Activated gamma-delta T cell (primary cell): ENCODE data around the gene EHD1.

ENCODE experiments used
- DNase-seq: peaks from one replicate; lab custom pipeline; 2025; lab: John Stamatoyannopoulos, UW
- total RNA-seq, 2 donors: gene quantifications; one replicate each; lab custom pipeline; 2026; lab: John Stamatoyannopoulos, UW

The EHD1 gene
- 262 to 320 reads per million in 2 donors for total RNA-seq

DNA sequence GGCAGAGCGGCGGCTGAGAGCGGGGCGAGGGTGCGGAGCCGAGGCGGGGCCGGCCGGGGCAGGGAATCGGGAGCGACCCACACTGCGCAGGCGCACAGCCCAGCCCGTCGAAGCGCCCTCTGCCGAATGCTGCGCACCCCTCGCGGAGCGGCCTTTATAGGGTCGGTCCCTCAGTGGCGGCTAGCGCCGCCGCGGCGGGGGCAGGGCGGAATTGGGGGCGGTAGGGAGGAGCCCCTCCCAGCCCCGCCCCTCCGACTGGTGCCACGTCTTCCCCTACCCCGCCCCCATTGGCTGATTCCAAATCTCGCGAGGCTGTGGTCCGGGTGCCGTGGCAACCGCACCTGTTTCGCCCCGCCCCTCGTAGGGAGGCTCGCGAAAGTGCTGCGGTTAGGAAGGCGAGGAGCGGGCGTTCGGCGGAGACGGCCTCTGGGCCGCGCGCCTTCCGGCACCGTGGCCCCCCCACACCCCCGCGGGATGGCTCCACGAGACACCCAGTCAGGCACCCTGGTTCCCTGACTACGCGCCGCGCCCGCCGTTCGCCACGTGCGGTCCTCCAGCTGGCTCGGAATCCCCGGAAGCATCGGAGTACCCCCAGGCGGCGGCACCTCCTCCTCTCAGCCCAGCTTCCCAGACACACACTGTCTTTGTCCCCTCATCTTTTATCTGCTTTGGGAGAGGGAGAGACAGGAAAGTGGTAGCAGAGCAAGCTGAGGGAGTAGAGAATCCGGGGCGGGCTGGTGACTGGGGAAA is at the start of gene EHD1:
Gene EHD1 (minus strand): TSS at position 128 of the 750 bp plus-strand sequence. CDS start 157 bp downstream, outside the sequence.
- peak; percentile 97 for DNase-seq

DNA sequence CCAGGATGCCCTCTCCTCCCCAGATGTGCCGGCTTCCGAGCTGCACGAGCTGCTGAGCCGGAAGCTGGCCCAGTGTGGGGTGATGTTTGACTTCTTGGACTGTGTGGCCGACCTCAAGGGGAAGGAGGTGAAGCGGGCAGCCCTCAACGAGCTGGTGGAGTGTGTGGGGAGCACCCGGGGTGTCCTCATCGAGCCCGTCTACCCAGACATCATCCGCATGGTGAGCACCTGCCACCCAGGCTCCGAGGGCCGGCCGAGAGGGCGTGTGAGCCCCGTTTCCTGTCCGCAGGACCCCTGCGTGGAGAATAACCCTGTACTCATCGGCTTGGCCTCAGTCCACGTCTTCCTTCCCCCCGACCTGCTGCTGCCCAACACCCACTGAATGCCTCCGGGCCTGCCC is 48.3 kb upstream of the EHD1 start:
- DNase-seq = no peak

DNA sequence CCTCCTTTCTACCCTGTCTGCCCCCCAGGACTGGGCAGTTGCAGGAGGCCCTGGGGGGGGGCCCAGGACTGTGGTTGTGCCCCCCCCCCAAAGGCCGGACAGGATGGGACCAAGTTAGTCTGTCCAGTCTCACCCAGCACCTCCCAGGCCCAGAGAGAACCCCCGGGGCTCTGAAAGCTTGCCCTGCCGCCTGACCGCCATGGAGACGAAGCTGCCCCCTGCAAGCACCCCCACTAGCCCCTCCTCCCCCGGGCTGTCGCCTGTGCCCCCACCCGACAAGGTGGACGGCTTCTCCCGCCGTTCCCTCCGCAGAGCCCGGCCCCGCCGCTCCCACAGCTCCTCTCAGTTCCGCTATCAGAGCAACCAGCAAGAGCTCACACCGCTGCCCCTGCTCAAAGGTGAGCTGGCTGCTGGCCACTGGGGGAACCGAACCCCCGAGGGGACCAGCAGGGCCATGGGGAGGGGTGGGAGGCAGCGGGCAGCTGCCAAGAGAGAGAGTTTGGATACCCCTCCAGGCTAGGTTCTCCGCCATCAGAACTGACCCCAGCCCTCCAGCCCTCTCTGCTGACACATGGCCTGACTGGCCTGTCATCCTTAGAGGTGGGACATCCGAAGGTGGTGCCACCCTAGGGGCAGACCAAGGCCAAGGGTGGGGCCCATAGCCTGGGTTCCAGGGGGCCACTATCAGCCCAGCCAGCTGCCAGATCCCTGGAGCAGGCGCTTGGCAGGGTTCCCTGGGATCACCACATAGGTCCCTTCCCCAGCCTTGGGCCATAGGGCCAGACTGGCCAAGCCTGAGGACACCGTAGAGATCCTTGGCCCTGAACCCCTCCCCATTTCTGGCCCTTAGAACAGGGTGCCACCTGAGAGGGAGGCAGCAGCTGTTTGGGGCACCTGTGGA is 47.4 kb upstream of the EHD1 start:
- no peak for DNase-seq

DNA sequence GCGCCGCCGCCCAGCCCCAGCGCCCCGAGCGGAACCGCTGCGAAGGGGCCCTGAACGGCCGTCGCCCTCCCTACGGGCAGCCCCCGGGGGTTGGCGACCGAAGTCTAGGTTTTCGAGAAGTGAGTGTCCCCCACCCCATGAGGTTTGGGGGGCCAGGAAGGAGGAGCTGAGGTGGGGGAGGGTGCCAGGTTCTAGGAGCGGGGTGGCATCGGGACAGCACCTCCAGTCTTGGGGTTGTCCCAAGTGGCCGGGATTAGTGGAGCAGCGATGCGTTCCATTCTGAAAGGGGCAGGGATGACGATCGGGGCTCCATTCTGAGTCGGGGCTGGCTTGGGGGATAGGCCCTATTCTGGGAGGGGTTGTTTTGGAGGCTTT is 46.5 kb upstream of the EHD1 start:
- DNase-seq = no peak

DNA sequence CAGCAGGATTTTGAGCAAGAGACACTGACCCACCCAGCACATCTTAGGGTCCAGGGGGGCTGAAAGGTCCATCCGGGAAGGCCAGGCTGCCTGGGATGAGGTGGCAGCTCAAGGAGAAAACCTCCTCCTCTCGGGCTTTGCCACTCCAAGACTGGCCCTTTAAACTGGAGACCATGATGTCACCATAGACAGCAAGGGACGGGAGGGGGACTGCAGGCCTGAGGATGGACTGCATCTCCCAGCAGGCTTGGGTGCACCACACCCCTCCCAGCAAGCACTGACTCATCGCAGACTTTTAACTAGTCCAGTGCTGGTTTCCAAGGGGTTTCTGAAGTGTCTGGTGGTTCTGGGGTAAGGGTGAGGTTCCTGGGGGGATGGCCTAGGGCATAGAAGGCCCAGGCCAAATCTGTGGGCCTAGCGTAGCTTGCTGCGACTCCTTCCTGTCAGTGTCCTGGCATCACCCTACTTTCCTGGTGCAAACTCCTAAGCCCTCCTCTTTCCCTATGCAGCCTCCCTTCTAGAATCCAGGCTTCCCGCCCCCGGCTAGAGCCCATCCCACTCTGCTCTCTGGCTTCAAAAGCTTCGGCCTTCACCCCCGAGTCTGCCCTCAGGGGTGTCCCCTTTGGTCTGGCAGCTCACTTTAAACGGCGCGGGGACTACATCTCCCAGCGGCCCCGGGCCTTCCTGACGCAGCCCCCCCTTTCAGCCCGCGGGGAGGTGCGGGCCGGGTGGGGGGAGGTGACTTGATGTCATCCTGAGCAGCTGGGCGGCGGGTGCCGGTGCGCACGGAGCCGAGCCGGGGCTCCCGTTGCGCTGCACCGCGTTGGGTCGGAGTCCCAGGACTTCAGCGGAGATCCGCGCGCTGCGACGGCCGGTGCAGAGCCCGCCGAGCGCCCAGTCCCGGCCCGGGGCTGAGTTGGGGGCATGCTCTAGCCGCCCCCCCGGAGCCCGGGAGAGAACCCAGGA is 45.8 kb upstream of the EHD1 start, which contains the start of gene PPP2R5B:
Gene PPP2R5B (plus strand): TSS at position 746 of the 966 bp plus-strand sequence. CDS start 1,046 bp downstream, outside the sequence.
- DNase-seq = peak; percentile 84

DNA sequence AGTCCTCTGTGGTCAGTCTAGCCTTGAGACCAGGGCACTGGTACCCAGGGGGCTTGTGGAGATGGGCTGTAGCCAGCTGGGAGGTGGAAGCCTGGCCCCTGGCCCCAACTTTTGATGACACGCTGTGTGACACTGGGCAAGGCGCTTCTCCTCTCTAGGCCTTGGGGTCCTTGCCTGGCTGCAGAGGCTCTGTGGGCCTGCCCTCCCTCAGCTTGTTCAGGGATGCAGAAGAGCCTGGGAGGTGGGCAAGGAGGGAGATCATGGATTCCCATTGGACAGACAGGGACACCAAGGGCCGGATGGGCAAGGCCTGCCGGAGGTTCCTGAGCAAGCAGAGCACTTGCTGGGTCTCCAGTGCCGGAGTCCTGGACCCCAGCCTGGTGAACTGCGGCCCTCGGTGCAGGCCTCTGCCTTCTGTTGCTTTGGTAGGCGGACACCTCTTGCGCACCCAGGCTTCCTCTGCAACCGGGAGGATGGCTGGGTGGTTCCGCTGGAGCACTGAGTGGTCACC is 44.8 kb upstream of the EHD1 start:
- no peak for DNase-seq

DNA sequence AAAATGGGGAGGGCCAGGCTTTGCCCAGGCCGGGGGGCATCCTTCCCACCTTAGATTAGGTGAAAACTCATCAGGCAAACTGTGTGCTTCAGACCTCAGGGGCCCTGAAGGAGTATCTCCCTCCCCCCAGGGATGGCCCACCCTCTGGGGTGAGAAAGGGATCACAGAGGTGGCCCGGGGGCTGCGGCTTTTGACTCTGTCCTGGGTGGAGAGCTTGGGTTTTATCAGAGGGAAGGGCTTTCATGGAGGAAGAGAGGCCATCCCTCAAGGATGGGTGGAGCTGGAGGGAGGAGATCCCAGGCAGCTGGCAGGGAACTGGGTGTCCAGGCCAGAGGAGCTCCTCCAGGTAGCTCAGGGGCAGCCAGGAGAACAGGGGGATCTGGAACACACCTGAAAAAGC is 43.0 kb upstream of the EHD1 start:
- DNase-seq = no peak

DNA sequence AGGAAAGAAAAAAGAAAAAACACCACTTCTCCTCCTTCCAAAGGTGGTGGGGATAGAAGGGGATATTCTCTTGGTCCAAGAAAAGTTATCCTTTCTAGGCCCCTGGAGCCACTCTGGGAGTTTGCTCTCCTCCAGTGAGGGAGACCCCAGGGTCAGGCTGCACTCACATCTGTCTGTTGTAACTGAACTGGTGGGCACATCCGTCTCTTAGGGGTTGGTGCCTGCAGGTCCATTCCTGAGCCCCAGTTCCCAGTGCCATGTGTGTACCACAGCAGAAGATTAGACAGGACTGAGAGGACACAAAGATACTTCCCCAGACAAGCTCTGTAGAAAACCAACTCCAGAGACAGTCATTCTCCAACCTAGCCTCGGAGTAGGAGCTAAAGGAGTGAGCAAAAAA is 41.7 kb upstream of the EHD1 start:
- no peak for DNase-seq

DNA sequence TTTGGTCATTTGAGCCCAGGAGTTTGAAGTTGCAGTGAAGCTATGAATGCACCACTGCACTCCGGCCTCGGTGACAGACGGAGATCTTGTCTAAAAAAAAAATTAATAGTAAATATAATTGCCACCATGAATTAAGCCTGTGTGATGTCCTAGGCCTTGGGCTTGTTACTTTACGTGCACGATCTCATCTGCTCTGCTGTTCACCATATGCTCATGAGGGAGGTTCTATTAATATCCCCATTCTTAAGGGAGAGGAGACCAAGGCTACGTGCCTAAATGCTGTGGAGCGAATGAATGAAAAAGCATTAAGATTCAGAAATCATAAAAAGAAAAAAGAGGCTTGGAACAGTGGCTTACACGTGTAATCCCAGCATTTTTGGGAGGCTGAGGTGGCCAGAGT is 41.2 kb upstream of the EHD1 start:
- no peak for DNase-seq

DNA sequence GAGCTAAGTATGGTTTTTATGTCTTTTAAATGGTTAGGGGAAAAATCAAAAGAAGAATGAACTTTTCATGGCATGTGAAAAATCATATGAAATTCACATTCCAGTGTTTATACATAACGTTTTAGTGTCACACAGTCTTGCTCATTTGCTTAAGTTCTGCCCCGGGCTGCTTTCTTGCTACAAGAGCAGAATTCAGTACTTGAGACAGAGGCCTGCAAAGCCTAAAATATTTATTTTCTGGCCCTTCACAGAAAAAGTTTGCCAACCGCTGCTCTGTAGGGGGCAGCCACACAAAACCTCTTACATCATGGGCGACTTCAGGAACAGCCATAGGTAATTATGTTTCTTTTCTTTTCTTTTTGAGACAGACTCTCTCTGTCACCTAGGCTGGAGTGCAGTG is 39.6 kb upstream of the EHD1 start:
- DNase-seq = no peak

DNA sequence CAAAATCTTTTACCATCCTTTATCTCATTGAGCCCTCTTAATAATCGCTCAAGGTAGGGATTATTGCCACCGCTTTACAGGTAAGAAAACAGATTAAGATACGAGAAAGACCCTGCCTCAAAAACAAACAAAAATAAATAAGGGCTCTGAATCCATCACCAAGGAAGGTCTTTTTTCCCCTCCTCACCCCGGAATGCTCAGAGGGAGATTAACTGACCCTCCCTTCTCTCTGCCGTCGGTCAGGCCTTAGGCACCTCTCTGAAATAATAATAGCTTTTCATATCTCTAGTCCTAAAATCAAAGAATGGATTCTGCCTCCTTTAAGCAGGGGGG is 39.2 kb upstream of the EHD1 start:
- no peak for DNase-seq

DNA sequence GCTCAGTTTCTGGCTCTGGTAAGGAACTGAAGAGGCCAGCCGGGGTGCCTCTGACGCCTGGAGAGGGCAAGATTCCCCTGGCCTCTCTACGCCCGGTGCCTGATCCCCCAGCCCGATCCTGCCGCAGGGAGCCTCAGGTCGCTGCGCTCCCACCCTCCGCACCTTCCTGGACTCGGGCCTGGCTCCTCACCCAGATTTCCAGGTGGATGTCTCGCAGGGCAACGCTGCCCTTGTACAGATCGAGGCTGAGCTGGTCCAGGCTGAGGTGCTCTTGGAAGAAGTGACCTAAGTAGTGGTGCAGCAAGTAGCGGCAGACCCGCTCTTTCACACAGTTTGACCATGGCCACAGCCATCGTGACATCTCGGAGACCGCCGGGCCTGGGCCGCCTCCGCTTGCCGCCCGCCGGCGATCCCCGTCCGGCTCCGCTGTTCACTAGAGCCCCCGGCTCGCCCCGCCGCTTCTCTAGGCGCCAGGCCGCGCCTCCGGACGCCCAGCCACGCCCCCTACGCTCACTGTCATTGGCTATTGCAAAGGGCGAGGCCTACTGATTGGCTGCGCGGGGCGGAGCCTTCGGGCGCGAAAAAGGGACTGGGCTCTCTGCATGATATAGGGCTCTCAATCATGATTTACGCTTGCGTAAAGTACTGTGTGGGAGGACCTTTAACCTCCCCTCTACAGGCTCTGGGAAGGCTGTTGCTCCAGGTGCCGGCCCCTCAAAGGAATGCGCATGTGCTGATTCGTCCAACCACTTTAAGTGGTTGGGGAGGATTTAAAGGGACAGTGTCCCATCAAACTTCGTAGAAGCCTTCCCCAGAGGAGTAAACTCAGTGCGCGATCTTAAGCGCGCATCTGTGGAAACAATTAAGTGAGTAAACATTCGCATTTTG is 38.6 kb upstream of the EHD1 start, which contains the start of gene ATG2A:
Gene ATG2A (minus strand): TSS at position 435 of the 888 bp plus-strand sequence. CDS start 74 bp downstream, at position 361.
- DNase-seq = peak; percentile 96

DNA sequence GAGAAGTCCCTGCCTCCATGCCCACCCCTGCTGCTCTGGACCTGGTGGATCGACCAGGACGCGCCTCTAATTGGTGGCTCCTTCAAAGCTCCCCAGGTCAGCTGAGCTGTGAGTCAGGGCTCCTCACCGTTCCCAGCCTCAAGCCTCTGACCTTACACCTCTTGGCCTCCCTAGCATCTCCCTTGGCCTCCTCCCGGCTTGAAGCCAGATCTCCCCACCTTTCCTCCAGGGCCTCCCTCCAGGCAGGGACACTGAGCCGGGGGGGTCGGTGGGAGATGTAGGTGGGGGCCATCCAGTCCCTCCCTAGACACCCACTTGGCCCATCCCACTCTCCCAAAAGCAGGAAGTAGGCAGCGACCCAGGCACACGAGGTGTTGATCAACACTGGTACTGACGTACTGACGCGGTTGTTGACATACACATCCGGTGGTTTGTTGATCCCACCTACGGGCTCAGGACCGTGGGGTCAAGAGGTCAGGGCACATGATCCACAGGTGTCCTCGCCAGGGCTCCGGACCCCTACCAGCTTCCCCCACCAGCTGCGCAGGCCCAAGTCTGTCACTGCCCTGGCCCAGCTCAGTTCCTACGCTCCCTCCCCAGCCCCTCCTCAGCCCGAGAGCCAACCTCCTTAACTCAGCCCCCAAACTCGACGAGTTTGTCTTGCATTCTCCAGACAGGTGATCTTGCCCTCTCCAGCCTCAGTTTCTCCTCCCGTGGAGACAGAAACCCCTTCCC is 37.8 kb upstream of the EHD1 start:
- no peak for DNase-seq

DNA sequence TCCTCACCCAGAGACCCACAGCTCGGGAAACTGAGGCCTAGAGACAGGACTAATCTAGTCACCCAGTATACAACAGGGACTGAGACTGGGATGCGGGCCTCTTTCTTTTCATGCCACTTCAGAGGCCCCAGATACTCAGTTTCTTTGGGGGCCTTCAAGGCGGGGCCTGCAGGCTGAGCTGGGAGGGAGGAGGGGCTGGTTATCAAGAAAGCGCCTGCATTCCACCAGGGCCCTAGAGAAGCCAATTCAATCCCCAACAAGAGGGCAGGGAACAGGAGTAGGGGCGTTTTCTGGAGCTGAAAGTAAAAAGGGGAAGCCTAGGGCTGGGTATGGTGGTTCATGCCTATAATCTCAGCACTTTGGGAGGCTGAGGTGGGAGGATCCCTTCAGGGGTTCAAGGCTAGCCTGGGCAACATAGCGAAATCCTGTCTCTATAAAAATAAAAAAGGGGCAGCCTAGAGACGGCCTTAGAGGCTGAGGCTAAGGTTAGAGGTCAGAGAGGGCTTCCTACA is 37.0 kb upstream of the EHD1 start:
- DNase-seq = no peak

DNA sequence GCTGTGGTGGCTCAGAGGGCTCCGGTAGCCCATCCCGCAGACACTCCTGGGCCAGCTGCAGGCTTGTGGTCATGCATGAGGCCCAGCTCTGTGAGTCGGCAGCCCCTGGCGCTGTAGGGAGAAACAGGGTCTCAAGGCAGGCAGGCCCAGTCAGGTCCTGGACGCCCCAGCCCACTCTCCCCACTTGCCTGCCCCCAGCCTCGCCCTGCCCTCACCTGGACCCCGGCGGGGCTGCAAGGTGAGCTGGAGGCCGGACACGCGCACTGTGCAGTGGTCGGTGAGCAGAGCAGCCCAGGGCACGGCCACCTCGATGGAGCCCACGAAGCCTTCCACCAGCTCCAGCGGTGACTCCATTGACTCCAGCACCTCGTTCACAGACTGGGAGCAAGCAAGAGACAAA is 35.7 kb upstream of the EHD1 start:
- no peak for DNase-seq

DNA sequence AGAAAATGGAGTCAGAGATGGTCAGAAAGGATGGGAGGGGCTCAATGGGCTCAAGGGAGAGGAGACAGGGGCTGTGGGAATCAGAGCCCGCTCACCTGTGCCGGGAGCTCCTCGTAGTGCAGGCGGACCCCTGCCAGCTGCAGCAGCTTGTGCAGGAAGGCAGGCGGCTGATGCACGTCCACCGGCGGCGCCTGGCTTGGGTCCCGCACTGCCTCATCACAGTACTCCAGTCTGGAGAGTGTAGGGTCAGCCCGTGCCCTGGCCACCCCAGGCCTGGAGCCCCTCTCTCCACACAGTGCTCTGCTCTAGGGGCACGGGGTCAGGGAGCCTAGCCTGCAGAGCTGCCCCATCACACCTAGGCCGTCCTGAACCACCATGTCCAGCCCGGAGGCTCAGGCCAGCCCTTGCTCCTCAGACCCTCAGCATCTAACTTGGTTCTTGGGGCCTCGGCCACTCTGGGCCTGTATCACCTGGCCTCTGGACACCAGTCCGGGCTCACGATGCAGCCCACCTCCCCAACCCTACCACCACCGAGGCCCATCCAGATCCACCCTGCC is 34.8 kb upstream of the EHD1 start:
- no peak for DNase-seq

DNA sequence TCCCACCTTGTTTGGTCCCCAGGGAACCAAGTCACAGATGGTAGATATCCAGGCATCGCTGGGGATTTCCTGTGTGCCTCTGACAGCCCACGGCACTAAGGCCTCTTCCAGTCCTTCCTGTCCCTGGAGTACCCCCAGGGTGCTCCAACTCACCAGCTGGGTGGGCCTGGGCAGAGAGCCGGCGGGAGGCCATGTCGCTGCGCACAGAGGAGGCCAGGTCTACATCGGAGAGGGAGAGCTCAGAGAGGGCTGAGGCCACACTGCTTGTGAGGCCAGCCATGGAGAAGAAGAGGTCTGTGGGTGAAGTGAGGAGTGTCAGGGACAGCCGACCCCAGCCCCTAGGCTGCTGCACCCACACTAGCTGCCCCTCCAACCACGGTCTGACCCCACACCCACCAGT is 33.3 kb upstream of the EHD1 start:
- no peak for DNase-seq

DNA sequence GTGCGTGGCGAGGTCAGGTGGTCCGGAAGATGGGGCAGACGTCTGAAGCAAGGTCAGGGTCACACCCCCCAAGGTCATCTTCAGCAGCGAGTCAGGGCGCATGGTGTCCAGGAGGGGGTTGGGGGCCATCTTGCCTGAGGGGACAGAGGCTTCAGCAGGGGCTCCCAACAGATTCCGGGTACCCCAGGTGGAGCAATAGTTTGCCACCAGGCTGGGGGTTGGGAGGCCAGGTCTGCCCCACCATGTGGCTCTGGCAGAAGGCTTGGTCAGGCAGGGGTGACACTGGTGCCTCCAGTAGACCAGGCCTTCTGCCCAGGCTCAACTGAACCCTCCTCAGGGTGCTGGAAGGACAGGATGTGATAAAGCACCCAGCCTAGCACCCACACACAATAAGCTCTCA is 32.7 kb upstream of the EHD1 start:
- no peak for DNase-seq

DNA sequence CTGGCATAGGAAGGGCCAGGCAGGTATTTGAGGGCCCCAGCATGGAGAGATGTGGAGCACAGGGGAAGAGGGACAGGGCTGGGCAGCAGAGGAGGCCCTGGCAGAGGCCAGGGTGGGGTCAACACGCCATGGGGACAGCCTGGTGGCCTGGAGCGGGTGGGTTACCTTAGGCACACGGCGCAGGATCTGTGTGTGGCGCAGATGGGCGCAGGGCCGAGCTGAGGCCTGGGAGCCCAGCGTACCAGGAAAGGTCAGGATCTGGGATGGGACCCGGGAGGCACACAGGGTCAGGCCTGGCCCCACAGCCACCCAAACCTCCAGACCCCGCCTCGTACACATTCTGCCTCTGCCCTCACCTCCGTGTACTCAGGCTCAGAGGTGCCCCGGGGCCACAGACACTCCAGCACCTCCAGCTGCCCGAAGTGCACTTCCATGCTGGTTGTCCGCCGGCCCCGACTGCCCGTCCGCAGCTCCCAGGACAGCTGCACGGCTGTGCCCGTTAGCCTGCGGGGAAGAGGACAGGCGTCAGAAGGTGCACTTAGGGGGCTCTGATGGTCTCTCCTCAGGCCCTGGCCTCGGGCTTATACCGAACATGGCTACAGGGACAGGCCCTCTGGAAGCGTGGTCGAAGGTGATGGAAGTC is 32.2 kb upstream of the EHD1 start:
- no peak for DNase-seq
